Activated CD4-positive, CD25-positive, alpha-beta regulatory T cell (primary cell): Measurements from ENCODE around the gene CDH13.

ENCODE experiments used
- DNase-seq, 4 experiments: peaks; one replicate each; lab custom pipeline; 2025; lab: John Stamatoyannopoulos, UW

The CDH13 gene

GRCh38 chr16:83682116-83682867, 1055.5 kb downstream of the CDH13 start:
- no peak for DNase-seq

GRCh38 chr16:83682868-83683235, 1056.1 kb downstream of the CDH13 start:
- no peak for DNase-seq

GRCh38 chr16:83685615-83686165, 1058.9 kb downstream of the CDH13 start:
- DNase-seq = no peak

GRCh38 chr16:83686726-83687125, 1060.0 kb downstream of the CDH13 start:
- DNase-seq = no peak

- DNase-seq = no peak
These were observed 1062.6 kb downstream of the CDH13 start for GRCh38 chr16:83689385-83689831.

- no peak for DNase-seq
These were observed 1065.5 kb downstream of the CDH13 start for GRCh38 chr16:83692224-83692623.

GRCh38 chr16:83698964-83699363, 1072.2 kb downstream of the CDH13 start:
- no peak for DNase-seq

- DNase-seq = no peak
These were observed 1073.0 kb downstream of the CDH13 start for GRCh38 chr16:83699817-83700216.

- no peak for DNase-seq
These were observed 1074.1 kb downstream of the CDH13 start for GRCh38 chr16:83700918-83701317.

- no peak for DNase-seq
These were observed 1074.7 kb downstream of the CDH13 start for GRCh38 chr16:83701494-83701893.

- DNase-seq = no peak
These were observed 1077.9 kb downstream of the CDH13 start for GRCh38 chr16:83704656-83705055.

- no peak for DNase-seq
These were observed 1079.1 kb downstream of the CDH13 start for GRCh38 chr16:83705856-83706255.

GRCh38 chr16:83706394-83706793, 1079.6 kb downstream of the CDH13 start:
- no peak for DNase-seq

GRCh38 chr16:83711069-83711468, 1084.3 kb downstream of the CDH13 start:
- no peak for DNase-seq

- DNase-seq = no peak
These were observed 1086.8 kb downstream of the CDH13 start for GRCh38 chr16:83713597-83713996.

GRCh38 chr16:83714286-83714685, 1087.5 kb downstream of the CDH13 start:
- DNase-seq = no peak

GRCh38 chr16:83715217-83715920, 1088.6 kb downstream of the CDH13 start:
- no peak for DNase-seq

GRCh38 chr16:83717308-83717707, 1090.5 kb downstream of the CDH13 start:
- no peak for DNase-seq

- DNase-seq = no peak
These were observed 1091.0 kb downstream of the CDH13 start for GRCh38 chr16:83717814-83718213.

- DNase-seq = no peak
These were observed 1093.4 kb downstream of the CDH13 start for GRCh38 chr16:83720213-83720612.

GRCh38 chr16:83720981-83721380, 1094.2 kb downstream of the CDH13 start:
- no peak for DNase-seq

GRCh38 chr16:83721676-83722075, 1094.9 kb downstream of the CDH13 start:
- no peak for DNase-seq
